Measurements from ENCODE around the gene IL34. TPM values are rescaled to one million over a fixed set of nuclear protein-coding genes. Genes with fewer than 3 reads are reported as not detected.

Gene IL34
- total RNA-seq, 1 donor, result 1.7 TPM

DNA sequence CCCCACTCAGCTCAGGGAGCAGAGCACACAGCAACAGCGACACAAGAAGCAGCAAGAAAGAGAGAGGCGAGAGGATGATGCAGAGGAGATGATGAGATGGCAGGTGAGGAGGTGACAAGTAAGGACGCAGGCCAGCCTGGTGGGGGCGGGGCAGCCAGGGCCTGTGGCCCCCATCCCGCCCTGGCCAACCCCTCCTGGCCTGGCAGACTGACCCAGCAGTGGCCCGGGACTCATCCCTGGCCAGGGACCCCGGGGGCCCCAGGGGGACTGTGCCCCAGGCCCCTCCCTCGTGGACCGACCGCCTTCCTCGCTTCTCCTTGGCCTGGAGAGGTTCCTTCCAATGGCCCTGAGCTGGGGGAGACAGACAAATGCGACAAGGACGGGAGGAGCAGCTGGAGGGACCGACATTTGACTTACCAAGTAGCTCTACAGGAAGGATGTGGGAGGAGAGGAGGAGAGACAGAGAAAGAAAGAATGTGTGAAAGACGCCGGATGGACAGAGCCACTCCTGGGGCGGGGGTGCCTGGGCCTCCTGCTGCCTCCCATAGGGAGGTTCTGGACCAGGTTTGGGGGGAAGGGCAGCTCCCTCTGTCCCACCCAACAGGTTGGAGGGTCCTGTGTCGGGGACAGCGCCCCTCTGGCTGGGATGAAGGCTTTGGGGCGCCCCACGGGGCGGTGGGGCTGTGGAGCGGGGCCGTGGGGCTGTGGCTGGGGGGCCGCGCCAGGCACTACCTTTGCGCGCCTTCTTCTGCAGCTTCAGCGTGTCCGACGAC lies 32.7 kb downstream of the IL34 start:
- DNase-seq (ENCODE audit: low read depth), result no peak
- TF ChIP-seq, protein P1, sequence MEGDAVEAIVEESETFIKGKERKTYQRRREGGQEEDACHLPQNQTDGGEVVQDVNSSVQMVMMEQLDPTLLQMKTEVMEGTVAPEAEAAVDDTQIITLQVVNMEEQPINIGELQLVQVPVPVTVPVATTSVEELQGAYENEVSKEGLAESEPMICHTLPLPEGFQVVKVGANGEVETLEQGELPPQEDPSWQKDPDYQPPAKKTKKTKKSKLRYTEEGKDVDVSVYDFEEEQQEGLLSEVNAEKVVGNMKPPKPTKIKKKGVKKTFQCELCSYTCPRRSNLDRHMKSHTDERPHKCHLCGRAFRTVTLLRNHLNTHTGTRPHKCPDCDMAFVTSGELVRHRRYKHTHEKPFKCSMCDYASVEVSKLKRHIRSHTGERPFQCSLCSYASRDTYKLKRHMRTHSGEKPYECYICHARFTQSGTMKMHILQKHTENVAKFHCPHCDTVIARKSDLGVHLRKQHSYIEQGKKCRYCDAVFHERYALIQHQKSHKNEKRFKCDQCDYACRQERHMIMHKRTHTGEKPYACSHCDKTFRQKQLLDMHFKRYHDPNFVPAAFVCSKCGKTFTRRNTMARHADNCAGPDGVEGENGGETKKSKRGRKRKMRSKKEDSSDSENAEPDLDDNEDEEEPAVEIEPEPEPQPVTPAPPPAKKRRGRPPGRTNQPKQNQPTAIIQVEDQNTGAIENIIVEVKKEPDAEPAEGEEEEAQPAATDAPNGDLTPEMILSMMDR (IDR thresholded peaks at IDR 0.05; ENCODE audit: insufficient read depth, low read depth, low read length), result no peak
- no peak overlapping the region for H3K4me3 ChIP-seq (ENCODE audit: low read depth, low read length)

DNA sequence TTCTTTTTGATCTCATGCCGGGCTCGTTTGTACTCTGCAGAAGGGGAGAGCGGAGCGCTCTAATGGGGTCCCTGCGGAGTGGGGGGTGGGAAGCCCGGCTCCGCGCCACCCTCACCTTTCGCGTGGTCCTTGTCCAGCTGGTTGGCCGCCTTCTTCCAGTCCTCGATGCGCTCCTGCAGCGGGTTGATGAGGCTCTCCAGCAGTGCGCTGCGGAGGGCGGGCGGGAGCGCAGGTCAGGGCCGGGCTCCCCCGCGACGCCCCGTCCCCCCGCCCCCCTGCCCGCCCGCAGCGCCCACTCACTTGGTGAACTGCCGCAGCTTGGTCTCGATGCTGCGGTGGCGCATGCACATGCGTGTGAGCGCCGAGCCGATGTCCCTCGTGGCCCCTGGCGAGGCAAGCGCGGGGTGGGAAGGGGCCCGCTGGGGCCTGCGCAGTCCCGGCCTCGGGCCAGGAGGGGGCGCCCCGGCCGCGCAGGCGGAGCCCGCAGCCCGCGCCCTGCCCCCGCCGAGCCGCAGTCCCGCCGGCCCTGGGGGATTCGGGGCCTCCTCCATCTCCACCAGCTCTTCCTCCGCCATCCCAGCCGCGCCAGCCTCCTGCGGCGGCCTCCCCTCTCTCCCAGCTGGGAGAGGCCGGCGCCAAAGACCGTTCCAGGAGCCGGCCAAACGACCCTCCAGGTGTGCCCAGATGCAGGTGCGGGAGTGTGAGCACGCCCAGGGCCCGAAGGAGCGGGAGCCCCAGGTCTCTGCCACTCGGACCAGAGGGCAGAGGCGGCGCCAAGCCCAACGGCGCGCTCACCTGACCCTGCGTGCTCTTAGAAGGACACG lies 33.5 kb downstream of the IL34 start:
- TF ChIP-seq, protein P1 (IDR thresholded peaks at IDR 0.05; ENCODE audit: insufficient read depth, low read depth, low read length), result peak; percentile 36
- DNase-seq (ENCODE audit: low read depth), result no peak
- H3K4me3 ChIP-seq (ENCODE audit: low read depth, low read length), result no peak overlapping the region

DNA sequence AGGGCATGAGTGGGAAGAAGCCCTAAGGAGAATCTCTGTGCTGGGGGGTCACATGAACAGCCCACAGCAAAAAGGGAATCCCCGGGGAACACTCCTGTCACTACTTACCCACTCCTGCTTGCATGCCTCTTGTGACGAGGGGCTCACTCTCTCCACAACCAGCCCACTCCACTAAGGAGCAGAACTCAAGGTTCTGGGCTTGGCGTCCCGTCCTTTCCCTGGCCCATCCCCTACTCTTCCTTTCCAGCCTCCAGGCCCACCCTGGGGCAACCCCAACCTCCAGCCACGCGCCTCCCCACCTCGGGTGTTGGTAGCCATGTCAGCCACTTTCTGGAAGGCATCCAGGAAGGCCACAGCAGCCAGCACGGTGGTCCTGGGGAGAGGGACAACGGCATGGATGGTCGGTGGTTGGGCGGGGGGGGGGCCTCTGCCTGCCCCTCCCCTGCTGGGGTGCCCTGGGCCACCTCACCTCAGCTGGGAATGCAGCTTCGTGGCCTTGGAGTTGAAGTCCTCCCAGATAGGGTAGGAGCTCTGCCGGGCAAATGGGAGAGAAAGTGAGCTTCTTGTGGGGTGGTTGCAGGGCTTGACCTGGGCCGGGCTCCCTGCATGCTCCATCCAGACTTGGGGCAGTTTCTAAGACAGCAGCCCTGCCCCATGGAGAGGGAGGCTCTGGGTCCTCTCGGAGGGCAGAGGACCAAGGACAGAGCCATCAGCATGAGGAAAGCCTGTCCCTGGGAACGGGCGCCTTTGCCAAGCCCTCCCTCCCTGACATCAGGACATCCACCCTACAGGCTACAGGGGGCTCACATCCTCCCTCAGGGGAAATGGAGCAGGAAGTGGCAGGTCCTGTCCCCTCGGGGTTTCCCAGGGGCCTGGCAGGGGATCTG lies 34.4 kb downstream of the IL34 start:
- H3K4me3 ChIP-seq (ENCODE audit: low read depth, low read length), result no peak overlapping the region
- TF ChIP-seq, protein P1 (IDR thresholded peaks at IDR 0.05; ENCODE audit: insufficient read depth, low read depth, low read length), result no peak
- DNase-seq (ENCODE audit: low read depth), result no peak

DNA sequence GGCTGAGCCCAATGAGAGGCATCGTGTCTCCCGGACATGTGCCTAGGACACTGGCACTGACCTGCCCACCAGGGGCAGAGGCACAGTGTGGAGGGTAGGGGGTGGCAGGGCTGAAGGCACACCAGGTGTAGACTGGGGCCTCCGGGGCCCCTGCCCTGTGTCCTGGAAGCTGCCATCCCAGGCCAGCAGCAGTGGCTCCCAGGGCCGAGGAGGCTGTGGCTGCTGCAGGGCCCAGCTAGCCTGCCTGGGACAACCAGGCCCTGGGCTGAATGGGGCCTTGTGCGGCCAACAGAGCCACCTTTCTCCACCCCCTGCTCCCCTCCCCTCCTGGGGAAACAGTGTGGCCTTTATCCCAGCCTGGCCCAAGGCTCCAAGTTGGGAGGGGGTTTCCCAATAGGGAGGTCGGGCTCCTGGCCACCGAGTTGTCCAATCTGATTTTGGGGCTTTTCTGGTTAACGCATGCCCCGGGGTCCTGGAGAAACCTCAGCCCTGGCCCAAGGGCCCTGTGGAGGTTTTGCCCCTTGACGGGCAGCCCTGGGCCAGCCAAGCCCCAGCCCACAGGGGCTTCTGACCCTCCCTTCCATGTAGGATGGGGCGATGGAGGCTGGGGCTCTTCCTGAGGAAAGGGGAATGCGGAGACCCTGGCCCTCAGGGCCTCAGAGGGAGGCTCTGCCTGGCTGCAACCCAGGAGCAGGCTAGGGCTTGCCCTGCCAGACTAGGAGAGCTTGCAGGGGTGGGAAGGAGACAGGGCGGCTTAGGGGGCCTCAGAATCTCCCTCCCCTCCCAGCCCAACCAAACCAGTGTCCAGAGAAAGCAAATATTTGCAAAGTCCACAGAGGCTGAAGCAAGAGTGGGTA lies 35.3 kb downstream of the IL34 start:
- no peak overlapping the region for H3K4me3 ChIP-seq (ENCODE audit: low read depth, low read length)
- no peak for DNase-seq (ENCODE audit: low read depth)
- TF ChIP-seq, protein P1 (IDR thresholded peaks at IDR 0.05; ENCODE audit: insufficient read depth, low read depth, low read length), result no peak

DNA sequence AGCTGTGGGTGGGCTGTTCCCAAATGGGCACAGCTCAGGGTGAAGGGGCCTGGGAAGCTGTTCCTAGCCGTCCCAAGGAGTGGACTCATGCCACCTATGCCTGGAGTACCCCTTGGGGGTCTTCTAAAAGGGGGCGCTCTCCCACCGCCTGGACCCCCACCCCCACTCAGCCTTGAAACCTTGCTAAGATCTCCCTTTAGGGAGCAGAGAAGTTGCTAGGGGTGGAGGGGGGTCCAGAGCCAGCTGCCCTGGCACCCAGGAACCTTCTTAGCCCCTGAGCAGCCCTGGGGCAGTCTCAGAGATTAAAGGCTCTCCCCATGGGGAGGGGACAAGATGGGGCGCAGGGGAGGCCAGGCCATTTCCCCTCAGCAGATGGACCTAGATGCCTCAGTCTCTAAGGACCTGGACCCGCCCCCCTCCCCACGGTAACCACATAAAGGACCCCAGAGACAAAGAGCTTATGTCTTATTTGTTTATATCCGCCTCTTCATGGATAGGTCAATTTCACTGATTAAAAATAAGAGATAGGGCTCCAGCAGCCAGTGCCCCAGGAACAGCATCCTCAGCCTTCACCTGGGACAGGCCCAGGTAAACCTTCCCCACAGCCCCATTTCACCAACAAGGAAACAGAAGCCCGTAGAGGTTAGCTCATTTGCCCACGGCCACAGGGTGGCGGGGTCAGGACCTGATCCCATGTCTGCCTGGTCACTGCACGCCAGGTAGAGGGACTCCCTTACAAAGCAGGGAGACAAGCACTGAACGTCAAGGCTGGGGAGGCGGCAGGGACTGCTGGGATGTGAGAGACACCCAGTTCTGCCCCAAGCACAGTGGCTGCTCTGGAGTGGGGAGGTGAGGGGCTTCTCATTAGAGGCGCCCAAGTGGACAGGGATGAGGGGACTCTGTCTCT lies 36.1 kb downstream of the IL34 start:
- DNase-seq (ENCODE audit: low read depth), result no peak
- no peak overlapping the region for H3K4me3 ChIP-seq (ENCODE audit: low read depth, low read length)
- TF ChIP-seq, protein P1 (IDR thresholded peaks at IDR 0.05; ENCODE audit: insufficient read depth, low read depth, low read length), result no peak

All from fibroblast of villous mesenchyme (primary cell).